Measurements from ENCODE around the gene ATL2. TPM values are rescaled to one million over a fixed set of nuclear protein-coding genes. Genes with fewer than 3 reads are reported as not detected.

Gene ATL2
- total RNA-seq, 1 donor from 2014 or later, result 156 TPM

DNA sequence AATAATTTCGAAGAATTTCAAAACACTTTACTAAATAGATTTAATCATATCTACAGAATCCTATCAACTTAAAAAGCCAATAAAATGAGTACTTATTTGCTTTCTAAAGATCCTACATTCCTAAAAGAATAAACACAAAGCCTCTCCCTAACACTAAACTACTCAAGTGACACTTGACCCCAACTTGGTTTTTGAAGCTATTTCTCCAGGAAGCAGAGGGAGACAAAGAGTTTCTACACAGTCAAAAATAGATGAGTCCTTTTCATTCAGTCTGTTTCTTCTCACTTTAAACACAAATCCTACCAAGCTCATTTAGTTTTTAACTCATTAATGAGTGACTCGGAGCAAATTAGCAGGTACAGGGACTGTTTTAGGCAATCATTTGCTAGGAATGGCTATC is 2.1 kb downstream of the ATL2 start:
- H3K9me3 ChIP-seq, result no peaks in the 10 kb centered on the region
- H3K27ac ChIP-seq, result peak overlapping the region; percentile 99
- H3K36me3 ChIP-seq, result no peaks in the 10 kb centered on the region
- peak overlapping the region; percentile 87 to 95 for H3K4me3 ChIP-seq
- DNase-seq (ENCODE audit: extremely low spot score in 2 of 2), result no peak
- no peaks in the 10 kb centered on the region for H3K27me3 ChIP-seq
- TF ChIP-seq POLR2A (IDR thresholded peaks at IDR 0.05), result no peak
- TF ChIP-seq POLR2AphosphoS5 (IDR thresholded peaks at IDR 0.05; ENCODE audit: insufficient read depth in 1 of 2, low read depth in 1 of 2), result no peak
- no peak for TF ChIP-seq CTCF (IDR thresholded peaks at IDR 0.05)
- intact Hi-C loops (cut with DNase I), result no loop called here
- peaks cover 56% of the 10 kb centered on the region for H3K4me1 ChIP-seq

GRCh38 chr2:38371235-38371634 is 5.8 kb downstream of the ATL2 start:
- no peak for TF ChIP-seq POLR2AphosphoS5 (IDR thresholded peaks at IDR 0.05; ENCODE audit: insufficient read depth in 1 of 2, low read depth in 1 of 2)
- TF ChIP-seq CTCF (IDR thresholded peaks at IDR 0.05), result no peak
- no peak for TF ChIP-seq POLR2A (IDR thresholded peaks at IDR 0.05)
- intact Hi-C loops (cut with DNase I), result no loop called here
- Histone ChIP-seq H3K9me3 (no peaks in the 10 kb centered on the region), H3K4me1 (peaks cover 58% of the 10 kb centered on the region), H3K4me3 (no peak overlapping the region), H3K27me3 (no peaks in the 10 kb centered on the region), H3K27ac (no peak overlapping the region), H3K36me3 (no peaks in the 10 kb centered on the region)
- DNase-seq (ENCODE audit: extremely low spot score in 2 of 2), result no peak

GRCh38 chr2:38370664-38371063 is 6.4 kb downstream of the ATL2 start:
- H3K27ac ChIP-seq, result no peak overlapping the region

DNA sequence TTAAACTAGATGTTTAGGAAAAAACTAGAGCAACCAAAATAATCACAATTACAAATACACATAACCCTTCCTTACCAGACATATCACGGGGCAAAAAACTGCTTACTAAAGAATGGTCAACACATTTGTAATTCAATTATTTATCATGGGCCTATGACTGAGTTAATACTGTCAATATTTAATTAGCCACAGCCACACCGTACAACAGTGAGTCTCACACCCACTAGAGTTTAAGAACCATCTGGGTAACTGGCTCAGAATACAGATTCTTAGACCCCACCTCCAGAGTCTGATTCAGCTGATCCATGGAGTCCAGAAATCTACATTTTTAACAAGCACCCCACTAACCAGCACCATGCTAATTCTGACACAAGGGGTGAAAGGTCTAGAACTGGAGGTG is 14.8 kb downstream of the ATL2 start:
- Histone ChIP-seq H3K9me3 (no peaks in the 10 kb centered on the region), H3K27ac (no peak overlapping the region)

More at GRCh38 chr2:38370664-38371063, 6.4 kb downstream of the ATL2 start:
- Histone ChIP-seq H3K36me3 (no peaks in the 10 kb centered on the region), H3K9me3 (no peaks in the 10 kb centered on the region), H3K4me1 (peaks cover 61% of the 10 kb centered on the region), H3K27me3 (no peaks in the 10 kb centered on the region), H3K4me3 (no peak overlapping the region)
- intact Hi-C loops (cut with DNase I), result no loop called here
- DNase-seq (ENCODE audit: extremely low spot score in 2 of 2), result no peak
- TF ChIP-seq POLR2A (IDR thresholded peaks at IDR 0.05) (no peak), POLR2AphosphoS5 (IDR thresholded peaks at IDR 0.05; ENCODE audit: insufficient read depth in 1 of 2, low read depth in 1 of 2) (no peak), CTCF (IDR thresholded peaks at IDR 0.05) (no peak)

More for the DNA sequence above, 14.8 kb downstream of the ATL2 start:
- H3K4me3 ChIP-seq, result no peak overlapping the region
- TF ChIP-seq POLR2AphosphoS5 (IDR thresholded peaks at IDR 0.05; ENCODE audit: insufficient read depth in 1 of 2, low read depth in 1 of 2) (no peak), CTCF (IDR thresholded peaks at IDR 0.05) (no peak), POLR2A (IDR thresholded peaks at IDR 0.05) (no peak)
- H3K36me3 ChIP-seq, result peaks cover 0 to 7% of the 10 kb centered on the region in 2 donors
- DNase-seq (ENCODE audit: extremely low spot score in 2 of 2), result no peak
- intact Hi-C loops (cut with DNase I), result no loop called here
- peaks cover 31% of the 10 kb centered on the region for H3K4me1 ChIP-seq
- no peaks in the 10 kb centered on the region for H3K27me3 ChIP-seq
